Activated naive CD4-positive, alpha-beta T cell treated with Interleukin-2 at 50 U/mL for 16 hours (primary cell): ENCODE measurements around the gene HES7.
A peak's percentile ranks its signal among the peaks of the same experiment; 100 is the strongest.
"Not testable (repeated sequence)": the region's sequence is repeated elsewhere in the genome, so short reads cannot be mapped to it uniquely, and the experiment has no call there.

Source experiments
- DNase-seq: peaks from one replicate; pipeline ENCODE4 v3.0.0-alpha.2; 2020

The HES7 gene

DNA sequence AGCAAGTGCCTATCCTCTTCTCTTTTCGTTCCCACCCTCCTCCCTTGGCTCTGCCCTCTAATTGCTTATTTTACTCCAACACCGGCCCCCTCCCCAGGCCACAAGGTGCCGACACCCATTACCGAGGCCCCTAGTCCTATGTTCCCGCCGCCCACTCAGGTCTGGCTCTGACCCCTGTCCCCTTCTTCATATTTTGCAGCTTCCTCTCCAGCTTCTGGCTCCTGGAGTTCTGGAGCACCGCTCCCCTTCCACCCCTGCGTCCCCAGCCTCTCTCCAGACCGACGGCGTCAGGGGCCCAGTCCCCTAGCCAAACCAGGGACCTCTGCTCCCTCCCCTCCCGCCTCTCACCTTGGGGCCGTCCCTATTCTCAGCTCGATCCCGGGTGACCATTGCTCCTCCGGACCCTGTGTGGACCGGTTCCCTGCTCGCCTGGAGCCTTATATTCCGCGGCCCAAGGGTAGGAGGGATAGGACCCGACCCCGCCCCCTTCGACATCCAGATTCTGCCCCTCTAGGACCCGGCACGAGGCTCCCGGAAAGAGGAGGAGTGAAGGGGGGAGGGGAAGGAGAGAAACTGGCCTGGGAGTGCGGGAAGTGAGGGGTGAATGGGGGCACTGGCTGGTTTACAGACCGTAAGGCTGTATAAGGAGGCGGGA, at the start of gene HES7:
Gene HES7 (minus strand): TSS at position 412 of the 655 bp plus-strand sequence. CDS start 22 bp downstream, at position 390.
- no peak for DNase-seq

DNA sequence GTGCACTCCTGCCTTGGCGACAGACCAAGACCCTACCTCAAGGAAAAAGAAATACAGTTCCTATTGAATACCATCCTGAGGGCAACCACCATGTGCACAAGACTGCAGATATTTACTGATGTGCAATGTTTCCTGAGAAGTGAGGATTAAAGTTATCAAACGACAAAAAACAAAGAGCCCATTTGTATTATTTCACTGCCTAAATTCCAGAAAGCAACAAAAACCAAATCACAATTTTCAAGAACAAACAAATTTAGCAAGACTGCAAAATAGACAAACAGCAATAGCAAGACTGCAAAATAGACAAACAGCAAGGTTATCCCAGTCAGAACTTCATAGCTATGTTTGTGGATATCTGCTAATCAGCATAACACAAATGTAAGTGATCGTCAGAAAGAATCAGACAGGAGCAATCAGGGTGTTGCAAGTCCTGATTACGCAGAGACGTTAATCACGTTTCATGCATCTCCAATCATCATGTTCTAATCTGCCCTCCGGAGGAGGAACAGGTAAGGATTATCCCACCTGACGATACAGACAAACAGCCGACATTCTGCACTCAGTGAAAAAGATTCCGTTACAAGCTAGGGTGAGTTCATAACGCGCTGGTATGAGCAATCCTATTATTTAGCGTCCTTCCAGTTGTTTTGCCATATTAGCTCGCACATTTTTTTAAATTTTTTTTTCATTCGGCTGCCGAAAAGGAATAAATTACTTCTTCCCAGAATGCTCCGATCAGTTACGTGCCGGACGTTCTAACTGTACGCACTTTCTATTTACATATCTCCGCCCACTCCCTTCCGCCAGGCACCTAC, 49.4 kb upstream of the HES7 start:
- peak; percentile 83 for DNase-seq

DNA sequence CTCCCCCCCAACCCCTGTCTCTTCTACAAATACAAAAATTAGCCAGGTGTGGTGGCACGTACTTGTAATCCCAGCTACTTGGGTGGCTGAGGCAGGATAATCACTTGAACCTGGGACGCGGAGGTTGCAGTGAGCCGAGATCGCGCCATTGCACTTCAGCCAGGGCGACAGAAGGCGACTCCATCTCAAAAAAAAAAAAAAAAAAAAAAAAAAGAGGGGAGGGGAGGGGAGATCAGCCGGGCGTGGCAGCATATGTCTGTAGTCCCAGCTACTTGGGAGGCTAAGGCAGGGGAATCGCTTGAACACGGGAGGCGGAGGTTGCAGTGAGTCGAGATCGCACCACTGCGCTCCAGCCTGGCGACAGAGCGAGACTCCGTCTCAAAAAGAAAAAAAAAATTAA, 46.3 kb upstream of the HES7 start:
- DNase-seq: not testable (repeated sequence)

DNA sequence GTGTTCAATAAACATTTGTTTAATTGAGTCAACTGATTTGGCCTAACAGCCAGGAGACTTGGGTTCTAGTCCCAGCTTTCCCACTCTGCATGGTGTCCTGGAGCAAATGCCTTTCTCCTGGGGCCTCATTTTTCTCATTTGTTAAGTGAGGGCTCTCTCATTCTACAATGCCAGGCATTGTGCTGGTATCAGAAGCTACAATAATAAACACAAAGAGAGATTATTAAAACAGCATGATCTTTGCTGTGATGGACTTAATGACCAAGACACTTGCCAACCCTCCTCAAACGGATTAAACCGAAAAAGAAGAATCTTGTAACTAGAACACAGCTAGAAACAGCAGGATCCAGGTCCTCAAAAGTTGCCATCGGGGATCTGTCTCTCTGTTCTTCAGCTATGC, 43.6 kb upstream of the HES7 start:
- no peak for DNase-seq

DNA sequence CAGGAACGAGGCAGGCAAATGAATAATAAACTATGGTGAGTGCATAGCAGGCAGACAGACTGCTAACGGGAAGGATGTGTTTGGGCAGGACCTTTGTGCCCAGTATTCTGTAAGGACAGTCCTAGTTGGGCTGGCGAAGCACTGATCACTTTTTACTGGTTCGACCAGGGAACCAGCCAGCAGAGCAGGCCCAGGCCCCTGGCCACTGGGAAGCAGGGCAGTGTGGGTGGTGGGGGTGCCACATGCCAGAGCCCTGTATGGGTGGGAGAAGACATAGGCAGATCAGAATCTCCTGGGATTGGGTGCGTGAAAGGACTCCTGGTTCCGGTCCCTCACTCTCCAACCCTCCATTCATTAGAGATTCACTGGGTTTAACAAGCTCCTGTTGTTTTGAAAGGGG, 42.8 kb upstream of the HES7 start:
- no peak for DNase-seq

DNA sequence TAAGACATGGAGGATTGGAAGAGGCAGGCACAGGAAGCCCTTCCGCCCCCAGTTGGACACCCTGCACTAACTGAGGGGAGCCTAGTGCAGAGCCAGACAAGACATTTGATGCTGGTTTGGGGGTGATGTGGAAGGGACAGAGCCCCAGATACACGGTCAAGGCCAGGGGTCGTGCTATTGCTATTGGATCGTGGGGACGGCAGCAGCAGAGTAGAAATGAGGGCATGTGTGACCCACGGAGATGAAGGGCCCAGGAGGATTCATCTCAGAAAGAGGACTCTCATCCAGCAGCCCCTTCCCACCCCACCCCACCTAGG, 40.9 kb upstream of the HES7 start:
- DNase-seq: no peak

DNA sequence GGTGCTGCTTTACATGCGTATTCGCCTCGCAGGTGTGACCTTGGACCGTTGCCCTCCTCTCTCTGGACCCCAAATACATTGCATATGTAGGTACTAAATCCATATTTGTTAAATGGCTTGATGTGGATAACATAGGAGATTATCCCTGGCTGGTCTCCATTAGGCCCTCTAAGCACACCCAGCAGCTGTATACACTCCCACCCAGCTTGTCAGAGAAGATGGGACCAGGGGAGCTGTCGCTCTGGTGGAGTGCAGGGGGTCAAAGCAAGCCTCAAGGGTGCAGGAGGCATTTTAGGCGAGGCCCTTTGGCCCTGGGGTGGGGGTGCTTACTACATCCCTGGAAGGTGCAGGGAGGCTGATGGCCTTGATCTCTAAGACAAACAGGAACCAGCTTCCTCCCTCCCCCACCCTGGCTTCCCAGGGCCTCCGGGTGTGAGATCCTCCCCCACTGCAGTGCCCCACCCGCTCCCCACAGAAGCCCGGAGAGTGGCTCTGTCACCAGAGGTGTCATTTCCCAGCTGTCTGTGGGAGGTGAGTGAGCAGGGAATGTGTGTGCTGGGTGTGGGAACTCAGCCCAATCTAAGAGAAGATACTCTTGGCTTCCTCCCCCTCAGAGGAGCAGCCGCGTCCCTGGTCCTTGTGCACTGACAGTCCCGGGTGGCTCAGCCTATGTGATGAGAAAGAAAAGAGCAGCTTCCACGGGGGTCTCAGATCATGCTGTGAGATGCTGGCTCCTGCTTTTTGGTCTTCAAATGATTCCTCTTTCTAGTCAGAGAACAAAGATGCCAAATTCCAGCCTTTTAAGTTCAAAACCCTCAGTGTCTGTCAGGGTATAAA, 40.3 kb upstream of the HES7 start:
- DNase-seq: peak; percentile 73

DNA sequence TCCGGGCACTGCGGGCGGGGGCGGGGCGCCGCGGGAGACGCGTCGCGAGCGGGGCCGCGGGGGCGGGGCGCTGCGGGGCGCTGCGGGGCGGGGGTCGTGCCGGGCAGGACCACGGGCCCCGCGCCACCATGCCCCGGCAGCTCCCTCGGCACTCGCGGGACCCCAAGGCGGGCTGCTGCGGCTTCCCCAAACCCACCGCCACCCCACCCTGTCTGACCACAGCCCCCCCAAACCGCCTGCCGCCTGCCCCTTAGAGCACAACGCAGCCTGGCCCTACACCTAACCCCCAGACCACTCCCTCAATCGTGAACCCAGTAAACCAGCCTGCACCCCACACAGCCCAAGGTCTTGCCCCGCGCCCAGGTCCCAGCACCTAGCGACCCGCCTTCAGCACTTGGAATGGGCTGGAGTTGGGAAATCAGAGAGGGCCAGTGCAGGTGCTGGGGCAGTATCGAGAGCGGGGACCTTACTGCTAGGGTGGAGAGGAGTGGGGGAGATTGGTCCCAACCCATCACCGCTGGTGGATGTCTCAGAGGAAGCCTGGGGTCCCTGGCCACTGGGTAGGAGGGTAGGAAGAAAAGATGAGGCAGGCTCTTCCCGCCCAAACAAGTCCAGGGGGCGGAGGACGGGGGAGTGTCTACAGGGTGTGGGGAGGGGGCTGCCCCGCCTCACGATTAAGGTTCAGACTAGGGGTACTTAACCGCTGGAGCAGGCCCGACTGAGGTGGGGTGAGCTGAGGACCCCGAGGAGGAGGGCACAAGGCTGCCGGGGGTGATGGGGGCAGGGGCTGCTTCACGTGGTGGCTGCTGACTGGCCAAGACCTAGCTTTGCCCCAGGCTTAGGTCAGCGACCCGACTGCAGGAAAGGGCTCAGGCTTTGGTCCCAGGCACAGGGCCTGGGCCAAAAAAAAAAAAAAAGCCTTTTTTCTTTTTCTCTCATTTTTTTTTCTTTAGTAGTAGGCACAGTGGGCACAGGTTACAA, 39.4 kb upstream of the HES7 start:
- DNase-seq: no peak

DNA sequence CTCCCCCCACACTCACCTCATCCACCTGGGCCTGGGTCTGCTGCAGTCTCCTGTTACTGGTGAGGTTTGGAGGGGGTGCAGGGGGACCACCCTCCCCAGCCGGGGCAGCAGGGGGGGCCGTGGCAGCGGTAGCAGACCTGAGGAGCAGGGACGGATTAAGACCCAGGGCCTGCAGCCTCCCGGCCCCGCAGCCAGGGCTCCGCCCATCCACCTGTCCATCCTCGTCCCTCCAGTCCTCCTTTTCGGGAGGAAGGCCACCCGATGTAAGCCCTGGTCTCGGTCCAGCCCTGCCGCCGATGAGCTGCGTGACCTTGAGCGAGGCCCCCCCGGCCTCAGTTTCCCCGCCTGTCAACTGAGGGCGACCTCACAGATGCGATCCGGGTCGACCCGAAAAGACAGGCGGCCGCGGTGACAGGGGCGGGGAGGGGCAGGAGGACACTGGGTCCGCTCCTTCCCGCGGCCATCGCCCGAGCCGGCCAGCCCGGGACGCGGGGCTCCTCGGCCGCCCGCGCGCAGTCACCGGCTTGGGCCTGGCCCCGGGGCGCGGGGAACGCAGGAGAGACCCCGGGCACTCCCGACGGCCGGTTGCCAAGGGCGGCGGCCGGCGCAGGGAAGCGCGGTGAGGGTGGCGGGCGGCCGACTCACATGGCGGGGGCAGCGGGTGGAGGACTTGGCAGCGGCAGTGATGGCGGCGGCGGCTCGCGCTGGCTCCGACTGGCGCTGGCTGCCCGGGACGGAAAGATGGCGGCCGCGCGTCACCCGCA, 38.5 kb upstream of the HES7 start, which contains the start of gene VAMP2:
Gene VAMP2 (minus strand): TSS at position 716 of the 764 bp plus-strand sequence. CDS start 69 bp downstream, at position 647.
- DNase-seq: peak; percentile 85

DNA sequence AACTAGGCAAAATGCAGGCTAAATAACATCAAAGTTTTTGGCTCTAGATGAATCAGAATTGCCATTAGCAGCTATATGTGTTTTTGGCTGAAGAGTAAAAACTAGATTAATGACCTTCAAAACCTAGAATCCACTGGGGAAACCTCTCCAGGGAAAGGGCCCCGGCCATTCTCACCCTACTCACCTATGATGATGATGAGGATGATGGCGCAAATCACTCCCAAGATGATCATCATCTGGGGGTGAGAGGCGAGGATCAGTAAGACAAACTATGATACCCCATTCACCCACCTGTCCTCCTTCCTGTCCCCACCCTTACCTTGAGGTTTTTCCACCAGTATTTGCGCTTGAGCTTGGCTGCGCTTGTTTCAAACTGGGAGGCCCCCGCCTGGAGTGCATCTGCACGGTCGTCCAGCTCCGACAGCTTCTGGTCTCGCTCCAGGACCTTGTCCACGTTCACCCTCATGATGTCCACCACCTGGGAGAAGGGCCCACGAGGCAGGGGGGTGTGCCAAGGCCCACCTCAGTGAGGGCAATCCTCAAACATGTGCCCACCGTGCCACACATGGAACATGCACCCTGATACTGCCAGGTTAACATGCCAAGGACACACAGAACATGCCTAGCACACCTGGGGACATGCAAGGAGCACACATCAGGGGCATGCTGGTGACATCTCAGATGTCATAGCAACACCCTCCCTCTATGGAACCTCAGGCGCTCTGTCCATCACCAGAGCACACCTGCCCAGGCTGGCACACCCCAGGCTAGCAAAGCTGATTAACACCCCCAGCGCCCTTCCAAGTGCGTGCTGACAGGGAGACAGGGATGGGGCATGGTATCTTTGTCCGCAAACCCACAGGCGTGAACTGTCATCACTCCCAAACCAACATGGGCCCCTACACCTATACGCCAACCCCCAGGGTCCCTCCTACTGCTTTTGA, 37.7 kb upstream of the HES7 start:
- DNase-seq: no peak

DNA sequence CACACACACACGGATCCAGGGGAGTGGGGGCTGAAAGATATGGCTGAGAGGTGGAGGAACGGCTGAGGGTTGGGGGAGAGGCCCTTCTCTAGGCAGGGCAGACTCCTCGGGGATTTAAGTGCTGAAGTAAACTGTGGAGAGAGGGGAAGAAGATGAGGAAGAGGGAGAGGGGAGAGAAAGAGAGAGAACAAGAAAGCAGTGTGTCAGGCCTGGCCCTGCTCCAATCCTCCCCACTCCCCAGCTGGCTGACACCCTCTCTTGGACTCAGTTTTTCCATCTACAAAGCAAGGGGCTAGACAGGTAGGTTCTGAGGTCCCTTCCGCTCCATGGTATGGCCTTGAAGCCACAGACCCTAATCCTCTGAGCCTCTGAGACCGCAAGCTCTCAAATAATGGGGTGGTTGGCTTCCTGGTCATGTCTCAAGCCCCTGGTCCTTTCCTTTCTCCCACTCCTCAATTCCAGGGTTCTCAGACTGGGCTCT, 36.9 kb upstream of the HES7 start:
- DNase-seq: no peak

DNA sequence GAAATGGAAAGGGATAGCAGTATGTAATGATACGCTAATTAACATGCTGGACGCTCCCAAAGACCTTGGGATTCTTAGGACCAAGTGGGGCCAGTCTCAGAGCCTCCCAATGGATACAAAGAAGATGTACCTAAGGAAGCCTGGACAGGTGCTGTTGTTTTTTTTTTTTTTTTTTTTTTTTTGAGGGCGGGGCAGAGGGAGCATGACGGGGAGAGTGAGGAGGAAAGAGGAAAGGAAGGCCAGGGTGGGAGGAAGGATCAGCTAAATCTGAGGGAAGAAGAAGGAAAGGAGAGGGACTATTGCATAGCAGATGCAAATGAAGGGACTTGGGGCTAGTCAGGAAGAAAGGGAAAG, 36.3 kb upstream of the HES7 start:
- no peak for DNase-seq

DNA sequence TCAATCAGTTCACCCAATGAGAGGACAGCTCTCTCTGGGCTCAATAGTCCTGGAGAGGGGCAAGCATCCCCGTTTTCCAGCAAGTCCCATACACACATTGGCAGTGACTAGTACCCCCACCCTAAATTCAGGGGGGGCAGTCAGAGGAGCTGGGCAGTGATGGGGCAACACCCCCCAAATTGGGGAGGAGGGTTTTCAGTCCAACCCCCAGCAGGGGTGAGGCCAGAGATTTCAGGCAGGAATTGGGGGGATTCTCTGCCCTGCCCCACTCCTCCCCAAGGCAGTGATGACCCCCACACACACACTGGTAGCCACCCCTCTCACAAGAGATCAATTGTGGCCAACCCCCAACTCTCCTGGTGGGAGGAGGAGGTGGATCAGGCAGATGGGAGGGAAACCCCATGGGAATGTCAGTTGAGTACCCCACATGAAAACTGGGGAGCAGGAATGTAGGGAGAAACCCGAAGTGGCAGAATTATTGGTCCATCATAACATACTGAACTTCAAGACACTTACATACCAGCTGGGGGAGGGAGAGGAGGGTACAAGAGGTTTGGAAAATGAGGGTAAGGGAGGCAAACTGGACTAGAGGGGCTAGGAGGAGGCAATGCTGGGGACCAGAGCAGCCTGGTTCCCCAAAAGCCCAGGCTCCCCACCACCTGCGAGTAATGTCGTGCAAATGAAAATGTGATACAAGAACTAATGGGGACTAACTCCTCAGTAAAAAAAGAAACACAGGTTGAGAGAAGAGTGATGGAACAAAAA, 35.7 kb upstream of the HES7 start:
- no peak for DNase-seq

DNA sequence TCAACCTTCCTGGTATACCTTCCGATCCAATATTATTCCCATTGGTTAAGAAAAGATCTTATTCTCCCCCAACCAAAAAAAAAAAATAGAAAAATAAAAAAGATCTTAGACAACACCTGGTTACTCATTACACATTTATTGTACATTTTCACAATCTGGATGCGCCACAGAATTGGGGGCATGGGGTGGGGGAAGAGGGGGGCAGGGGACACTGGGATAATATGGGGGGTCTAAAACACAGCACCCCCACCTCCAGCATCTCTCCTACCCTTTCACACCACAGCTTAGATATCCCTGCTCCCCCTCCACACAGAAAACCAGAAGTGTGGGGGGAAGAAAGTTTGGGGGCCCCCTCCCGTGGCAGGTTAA, 35.1 kb upstream of the HES7 start:
- no peak for DNase-seq

DNA sequence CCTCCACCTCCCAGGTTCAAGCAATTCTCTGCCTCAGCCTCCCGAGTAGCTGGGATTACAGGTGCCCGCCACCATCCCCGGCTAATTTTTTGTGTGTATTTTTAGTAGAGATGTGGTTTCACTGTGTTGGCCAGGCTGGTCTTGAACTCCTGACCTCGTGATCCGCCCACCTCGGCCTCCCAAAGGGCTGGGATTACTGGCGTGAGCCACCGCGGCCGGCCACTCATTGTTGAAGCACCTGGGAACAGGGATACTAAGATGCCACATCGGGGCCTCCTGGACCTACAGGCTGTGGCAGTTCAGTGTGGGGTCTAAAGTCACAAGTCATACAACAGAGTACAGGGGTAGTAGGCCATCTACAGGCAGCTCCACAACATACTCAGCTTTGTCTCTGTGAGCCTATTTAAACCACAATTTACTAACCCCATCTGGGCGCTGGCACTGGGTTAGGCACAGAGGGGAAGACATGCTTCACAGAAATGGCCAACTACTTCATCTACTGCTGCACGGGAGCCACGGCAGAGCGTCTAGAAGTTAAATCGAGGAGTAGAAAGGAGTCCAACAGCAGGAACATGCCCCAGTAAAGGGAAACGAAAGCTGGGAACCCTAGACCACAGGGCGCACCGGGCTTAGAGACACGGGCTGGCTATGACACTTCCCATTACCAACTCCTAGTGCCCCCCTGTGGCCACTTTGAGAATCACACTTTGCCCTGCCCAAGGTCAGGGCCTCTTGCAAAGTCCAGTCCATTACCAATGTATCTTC, 34.5 kb upstream of the HES7 start:
- peak; percentile 89 for DNase-seq

DNA sequence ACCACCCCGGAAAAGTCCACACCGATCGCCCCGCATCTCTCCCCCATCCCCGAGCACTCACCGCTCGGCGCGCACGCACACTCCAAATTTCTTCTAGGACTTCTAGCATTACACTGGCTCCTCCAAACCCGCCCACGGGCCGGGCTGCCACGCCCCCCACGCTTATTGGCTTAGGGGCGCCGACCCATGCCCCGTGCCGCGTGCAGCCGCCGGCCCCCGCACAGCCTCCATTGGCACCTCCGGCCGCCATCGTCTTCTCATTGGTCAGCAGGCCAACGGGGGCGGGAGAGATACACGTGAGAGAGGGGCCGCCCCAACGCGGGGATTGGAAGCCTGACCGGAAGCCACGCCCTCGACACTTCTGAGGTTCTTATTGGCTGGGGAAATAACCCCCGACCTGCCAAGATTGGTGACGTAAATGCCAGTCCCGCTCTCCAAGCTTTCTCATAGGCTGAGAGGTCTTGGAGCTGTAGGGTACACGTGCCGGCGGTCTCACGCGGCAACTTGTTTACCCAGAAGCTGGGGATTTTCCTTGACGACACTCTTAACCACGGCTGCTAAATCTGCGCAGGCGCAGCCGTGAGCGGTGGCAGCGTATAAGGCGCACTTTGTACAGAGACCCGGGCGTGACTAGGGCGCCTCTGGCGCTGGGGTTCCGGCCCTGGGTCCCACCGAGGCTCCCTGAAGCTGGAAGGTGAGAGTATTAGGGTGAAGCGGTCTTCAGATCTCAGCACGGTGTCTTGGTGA, 32.5 kb upstream of the HES7 start:
- peak; percentile 100 for DNase-seq

DNA sequence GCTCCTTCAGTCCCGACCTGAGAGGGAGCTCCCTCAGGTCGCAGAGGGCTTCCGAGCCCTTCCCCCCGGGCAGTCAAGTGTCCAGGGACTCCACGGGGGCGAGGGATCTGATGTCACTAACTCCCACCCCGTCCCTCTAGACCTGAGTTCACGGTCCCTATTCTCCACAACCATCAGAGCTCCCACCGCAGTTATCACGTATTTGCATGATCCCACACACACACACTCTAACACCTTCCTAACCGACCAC, 32.0 kb upstream of the HES7 start:
- DNase-seq: no peak

DNA sequence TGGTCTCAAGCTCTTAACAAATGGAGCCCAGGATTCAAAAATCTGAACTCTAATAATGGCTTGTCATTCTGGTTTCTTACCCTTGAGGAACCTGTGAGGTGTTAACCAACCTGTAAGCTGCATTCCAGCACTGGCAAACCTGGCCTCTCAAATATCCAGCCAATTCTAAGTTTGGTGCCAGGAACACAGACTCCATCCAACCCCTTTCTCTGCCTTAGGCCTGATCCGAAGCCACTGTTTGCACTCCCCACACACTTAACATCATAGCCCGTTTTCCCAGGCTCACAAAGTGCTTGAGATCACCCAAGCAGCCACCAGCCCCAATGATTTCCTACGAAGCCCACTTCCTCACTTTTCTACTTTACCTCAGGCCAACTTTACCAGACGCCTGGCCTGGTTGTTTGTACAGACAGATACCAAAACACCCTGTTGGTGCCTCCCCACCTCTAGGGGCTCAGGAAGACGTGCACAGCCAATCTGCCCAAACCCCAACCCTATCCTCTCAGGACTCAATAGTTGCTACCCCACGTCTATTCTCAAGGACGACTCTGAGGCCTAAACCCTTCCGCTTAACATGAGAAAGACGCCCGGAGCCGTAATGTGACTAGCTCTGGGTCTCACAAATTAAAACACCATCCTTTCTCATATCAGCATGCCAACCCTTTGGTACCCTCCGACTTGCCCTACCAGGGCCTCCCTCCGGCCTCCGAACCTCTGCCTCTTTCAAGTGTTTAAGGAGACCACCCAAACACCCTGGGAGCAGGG, 31.5 kb upstream of the HES7 start:
- DNase-seq: no peak
